G401 (cell line): ENCODE measurements around the gene DNAJB4. TPM values are rescaled to one million over a fixed set of nuclear protein-coding genes. Genes with fewer than 3 reads are reported as not detected.
"Not testable (repeated sequence)": the region's sequence is repeated elsewhere in the genome, so short reads cannot be mapped to it uniquely, and the experiment has no call there.

Experiments
- DNase-seq: peaks from one replicate; pipeline ENCODE4 v3.0.0-alpha.2; 2015; ENCODE audit warnings: low spot score
- in situ Hi-C: cut with HindIII; loops from 2 replicates; pipeline ENCODE4 v1.10.0; 2016; ENCODE audit warnings: low sequenced_read_pairs, mixed read lengths
- total RNA-seq: library from RNA; depleted of rRNA; stranded (reverse); fragments of >200 nt; shearing (Covaris generic); gene quantifications from 2 replicates; pipeline ENCODE4 v1.2.3, GENCODE V29; 2014; rRNA removed

DNAJB4 gene
- total RNA-seq: 5.2 and 8.2 TPM in 2 replicates

DNA sequence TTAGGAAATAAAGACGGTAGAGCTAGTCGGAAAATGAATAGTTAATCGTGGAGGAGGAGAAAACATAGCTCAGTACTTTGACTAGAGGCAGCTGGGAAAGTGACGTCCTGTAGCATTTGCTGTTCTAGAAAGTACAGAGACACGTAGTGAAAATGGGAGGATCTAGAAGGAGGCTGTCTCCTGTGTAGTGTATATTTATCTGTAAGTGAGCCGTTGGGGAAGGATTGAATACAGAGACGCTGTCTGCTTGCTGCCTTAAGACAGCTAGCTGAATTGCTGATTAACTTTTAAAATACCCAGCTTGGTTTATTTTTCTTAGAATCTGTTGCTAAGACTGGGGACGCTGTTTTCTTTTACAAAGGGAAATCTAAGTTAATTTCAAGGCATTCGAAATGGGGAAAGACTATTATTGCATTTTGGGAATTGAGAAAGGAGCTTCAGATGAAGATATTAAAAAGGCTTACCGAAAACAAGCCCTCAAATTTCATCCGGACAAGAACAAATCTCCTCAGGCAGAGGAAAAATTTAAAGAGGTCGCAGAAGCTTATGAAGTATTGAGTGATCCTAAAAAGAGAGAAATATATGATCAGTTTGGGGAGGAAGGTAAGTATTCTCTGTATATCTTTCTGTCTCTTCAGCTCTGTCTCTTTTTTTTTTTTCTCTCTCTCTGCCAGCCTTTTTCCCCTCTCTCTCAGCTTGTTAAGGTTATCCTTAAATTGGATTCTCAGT, at the start of gene DNAJB4:
TSS of gene DNAJB4 (plus strand) at position 221 of the 729 bp plus-strand sequence. CDS start at position 393, 172 bp downstream.
- in situ Hi-C loops: no loop called here
- DNase-seq: peak; percentile 96

GRCh38 chr1:77955709-77956108, 49.0 kb upstream of the DNAJB4 start:
- in situ Hi-C loops: no loop called here
- no peak for DNase-seq

- DNase-seq: no peak
- in situ Hi-C loops: no loop called here
Observed at GRCh38 chr1:77956464-77956863, 48.3 kb upstream of the DNAJB4 start.

DNA sequence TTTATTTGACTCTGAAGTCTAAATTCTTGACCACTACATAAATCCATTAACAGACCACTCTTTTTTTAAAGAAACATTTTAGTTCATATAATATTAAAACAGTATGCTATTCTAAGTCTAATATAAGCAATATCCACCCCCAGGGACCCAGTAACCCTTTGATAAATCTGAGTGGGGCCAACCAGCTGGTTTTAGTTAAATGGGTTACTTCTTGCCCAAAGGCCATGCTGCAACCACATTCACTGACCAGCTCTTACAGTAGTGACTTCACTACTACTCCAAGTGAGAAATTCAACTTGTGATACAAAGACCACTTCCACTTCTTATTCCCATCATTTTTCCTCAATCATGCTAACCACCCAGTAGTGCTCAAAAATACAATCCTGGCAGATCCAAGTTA, 46.3 kb upstream of the DNAJB4 start:
- DNase-seq: no peak
- in situ Hi-C loops: no loop called here

GRCh38 chr1:77958850-77959249, 45.9 kb upstream of the DNAJB4 start:
- in situ Hi-C loops: no loop called here
- no peak for DNase-seq

GRCh38 chr1:77961392-77961791, 43.3 kb upstream of the DNAJB4 start:
- DNase-seq: no peak
- in situ Hi-C loops: no loop called here

DNA sequence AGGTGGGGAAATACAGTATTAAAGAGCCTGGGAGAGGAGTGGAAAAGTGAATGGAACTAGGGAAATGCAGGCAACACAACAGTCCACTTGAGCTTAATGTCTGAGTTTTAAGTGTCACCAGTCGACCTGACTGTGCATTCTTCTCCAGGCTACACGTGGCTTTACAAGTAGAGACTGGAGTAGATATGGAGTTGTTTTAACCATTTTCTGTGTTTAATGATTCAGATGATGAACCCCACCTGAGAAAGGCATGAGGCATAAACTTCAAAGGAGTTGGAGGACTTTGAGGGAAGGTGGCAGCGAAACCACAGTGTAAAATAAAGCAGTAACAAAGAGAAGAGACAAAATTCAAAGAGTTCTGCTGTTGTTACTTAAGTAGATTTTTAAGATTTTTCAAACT, 38.4 kb upstream of the DNAJB4 start:
- in situ Hi-C loops: no loop called here
- no peak for DNase-seq

- in situ Hi-C loops: no loop called here
- no peak for DNase-seq
Observed at GRCh38 chr1:77970192-77970591, 34.5 kb upstream of the DNAJB4 start.

GRCh38 chr1:77972080-77972479, 32.7 kb upstream of the DNAJB4 start:
- in situ Hi-C loops: no loop called here
- no peak for DNase-seq

GRCh38 chr1:77975386-77975785, 29.4 kb upstream of the DNAJB4 start:
- in situ Hi-C loops: no loop called here
- DNase-seq: no peak

- in situ Hi-C loops: no loop called here
- DNase-seq: no peak
Observed at GRCh38 chr1:77975907-77976306, 28.8 kb upstream of the DNAJB4 start.

DNA sequence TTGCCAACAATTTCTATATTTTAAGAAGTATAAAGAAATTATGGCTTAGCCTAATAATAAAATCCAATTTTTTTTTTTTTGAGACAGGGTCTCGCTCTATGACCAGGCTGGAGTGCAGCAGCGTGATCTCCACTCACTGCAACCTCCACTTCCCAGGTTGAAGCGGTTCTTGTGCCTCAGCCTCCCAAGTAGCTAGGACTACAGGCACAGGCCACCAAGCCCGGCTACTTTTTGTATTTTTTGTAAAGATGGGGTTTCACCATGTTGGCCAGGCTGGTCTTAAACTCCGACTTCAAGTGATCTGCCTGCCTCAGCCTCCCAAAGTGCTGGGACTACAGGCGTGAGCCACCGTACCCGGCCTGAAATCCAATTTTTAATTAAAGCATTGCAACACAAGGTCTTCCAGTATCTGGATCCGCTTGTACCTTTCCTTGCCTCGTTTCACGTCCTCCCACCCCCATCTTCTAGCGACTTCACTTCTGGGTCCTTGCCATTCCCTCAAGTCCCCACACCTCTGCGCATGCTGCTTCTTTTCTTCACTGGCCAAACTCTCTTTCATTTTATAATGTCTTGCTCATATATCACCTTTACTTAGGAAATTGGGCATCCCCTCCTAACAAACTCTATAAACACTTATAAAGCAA, 28.2 kb upstream of the DNAJB4 start:
- DNase-seq: no peak

DNA sequence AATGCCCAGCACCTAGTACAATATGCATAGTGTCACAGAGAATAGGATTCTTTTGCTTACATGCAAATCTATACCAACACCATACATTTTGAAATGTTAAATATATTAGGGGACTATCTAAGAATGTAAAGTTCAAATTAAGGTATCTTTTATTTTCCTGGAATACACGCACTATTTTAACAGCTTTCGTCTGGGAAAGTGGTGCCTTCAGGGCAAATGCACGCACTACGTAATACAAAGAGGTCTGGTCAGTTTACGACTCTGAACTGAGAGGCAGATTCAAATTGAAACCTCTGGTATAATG, 26.8 kb upstream of the DNAJB4 start:
- in situ Hi-C loops: no loop called here
- no peak for DNase-seq

More for the DNA sequence above, 28.2 kb upstream of the DNAJB4 start:
- in situ Hi-C loops: no loop called here

DNA sequence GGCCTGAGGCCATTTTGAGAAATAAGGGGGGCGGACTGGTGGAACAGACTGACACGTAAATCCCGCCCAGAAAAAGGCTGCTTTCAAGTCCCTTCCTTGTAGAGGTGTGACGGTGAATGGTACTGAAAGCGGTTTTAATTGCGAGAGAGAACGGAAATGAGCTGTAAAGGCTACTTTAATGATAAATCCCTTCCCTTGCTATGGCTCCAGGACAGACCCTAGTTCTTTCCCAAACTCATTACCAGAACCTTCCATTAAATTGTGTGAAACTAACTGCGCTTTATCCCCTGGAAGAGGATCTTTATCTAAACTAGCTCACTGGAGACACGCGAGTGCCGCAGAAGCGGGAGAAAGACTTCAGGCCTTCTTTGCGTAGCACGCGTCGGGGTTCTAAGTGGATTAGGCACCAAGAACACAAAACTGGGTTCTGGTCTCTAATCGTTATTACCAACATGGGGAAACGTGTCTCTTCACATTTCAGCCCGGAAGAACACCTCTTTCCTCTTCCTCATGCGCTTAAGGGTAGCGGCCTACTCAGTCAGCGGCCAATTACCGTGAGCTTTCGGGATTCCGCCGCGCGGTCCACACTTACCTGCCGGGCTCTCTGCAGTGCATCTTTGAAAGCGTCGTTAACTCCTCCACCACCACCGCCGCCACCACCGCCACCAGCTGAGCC, 26.3 kb upstream of the DNAJB4 start:
- peak; percentile 79 for DNase-seq
- in situ Hi-C loops: no loop called here

GRCh38 chr1:77978969-77979876, 25.5 kb upstream of the DNAJB4 start, which contains the start of gene FUBP1:
Gene FUBP1 (minus strand): TSS chr1:77979072. CDS start chr1:77979004, 68 bp downstream.
- in situ Hi-C loops: no loop called here
- DNase-seq: peak; percentile 97

- DNase-seq, in situ Hi-C loops: not testable (repeated sequence)
Observed at GRCh38 chr1:77983352-77983996, 21.3 kb upstream of the DNAJB4 start.

GRCh38 chr1:77983997-77984355, 20.8 kb upstream of the DNAJB4 start:
- in situ Hi-C loops: no loop called here
- DNase-seq: no peak

DNA sequence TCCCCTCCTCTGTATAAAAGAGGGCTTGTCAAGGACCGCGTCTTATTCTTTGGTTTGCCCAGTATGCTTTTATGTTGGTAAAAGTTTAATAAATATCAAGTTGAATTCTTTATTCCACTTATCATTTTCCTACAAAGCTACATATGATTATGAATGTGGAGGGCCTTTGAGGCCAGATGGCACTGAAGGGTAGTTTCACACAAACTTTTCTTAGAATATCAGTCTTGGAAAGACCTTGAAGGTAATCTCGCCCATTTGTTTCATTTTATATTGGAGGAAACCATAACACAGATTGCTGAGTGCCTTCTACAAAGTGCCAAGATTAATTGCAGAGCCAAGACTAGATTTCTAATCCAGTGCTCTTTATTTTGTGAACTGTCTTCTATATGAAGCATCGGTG, 20.1 kb upstream of the DNAJB4 start:
- no peak for DNase-seq
- in situ Hi-C loops: no loop called here

GRCh38 chr1:77986810-77987209, 17.9 kb upstream of the DNAJB4 start:
- DNase-seq: no peak
- in situ Hi-C loops: no loop called here
